ENCODE measurements around the gene SHISA9. TPM values are rescaled to one million over a fixed set of nuclear protein-coding genes. Genes with fewer than 3 reads are reported as not detected.

The SHISA9 gene
- total RNA-seq, 1 experiment from 2014 or later: not detected

- RAD21 ChIA-PET (ENCODE audit: low non-redundant PET in 1 of 2, low total read pairs in 2 of 2, uncharacterized antibody in 2 of 2, unreplicated experiment in 2 of 2): no interaction called here
- no peak for TF ChIP-seq ZNF274 (IDR thresholded peaks at IDR 0.05; ENCODE audit: low read depth, low read length)
- no peak for TF ChIP-seq REST (IDR thresholded peaks at IDR 0.05; ENCODE audit: low read depth)
- TF ChIP-seq MAX (IDR thresholded peaks at IDR 0.05): no peak
- TF ChIP-seq JUND (IDR thresholded peaks at IDR 0.05): no peak
- no peak for TF ChIP-seq ZFX (IDR thresholded peaks at IDR 0.05)
- no peak for TF ChIP-seq POLR2A (IDR thresholded peaks at IDR 0.05; ENCODE audit: borderline replicate concordance, extremely low read depth, insufficient read depth, insufficient read length)
- no peak for TF ChIP-seq EGR1 (IDR thresholded peaks at IDR 0.05; ENCODE audit: low read depth)
- no peak for TF ChIP-seq SRF (IDR thresholded peaks at IDR 0.05; ENCODE audit: low read depth)
- no peak for TF ChIP-seq EZH2phosphoT487 (IDR thresholded peaks at IDR 0.05; ENCODE audit: borderline replicate concordance)
- TF ChIP-seq ZBTB33 (IDR thresholded peaks at IDR 0.05; ENCODE audit: extremely low read depth, insufficient replicate concordance, low read length): no peak
- Histone ChIP-seq H3K79me2 (ENCODE audit: insufficient read depth, low read length) (no peaks in the 10 kb centered on the region), H4K20me1 (ENCODE audit: insufficient read depth) (no peaks in the 10 kb centered on the region), H3K27me3 (ENCODE audit: insufficient read depth, low read length) (no peaks in the 10 kb centered on the region), H3K4me3 (replicated peaks in 1 of 2; ENCODE audit: low read depth in 1 of 2, low read length in 2 of 2) (no peak overlapping the region), H3K27ac (ENCODE audit: low read depth, low read length) (no peak overlapping the region), H3K4me1 (ENCODE audit: control insufficient read depth in 1 of 2, insufficient read depth in 2 of 2, low read length in 2 of 2) (no peaks in the 10 kb centered on the region), H3K36me3 (ENCODE audit: control insufficient read depth in 1 of 2, insufficient read depth in 2 of 2, low read length in 2 of 2) (no peaks in the 10 kb centered on the region), H3K9me3 (ENCODE audit: control insufficient read depth in 1 of 2, insufficient read depth in 1 of 2, low read depth in 1 of 2, low read length in 2 of 2) (no peaks in the 10 kb centered on the region; a peak in 1 of 4 replicates), H3K4me2 (ENCODE audit: low read length) (no peak overlapping the region), H2AFZ (ENCODE audit: low read depth, low read length, poor library complexity, severe bottlenecking) (no peak overlapping the region), H3K9me2 (ENCODE audit: insufficient read depth) (no peaks in the 10 kb centered on the region), H3K9ac (ENCODE audit: low read length) (no peak overlapping the region)
- CTCF ChIA-PET: no interaction called here
- DNase-seq (ENCODE audit: low read depth, low spot score) (no peak), ATAC-seq (no peak)
- no TSS peak for BruUV-seq (replicated peaks)
- intact Hi-C loops (cut with micrococcal nuclease): no loop called here
- POLR2A ChIA-PET: no interaction called here
Observed at GRCh38 chr16:13146829-13147228, 245.4 kb downstream of the SHISA9 start.
